ENCODE measurements around the gene OR5C1.

GRCh38 chr9:122821278-122821943, 32.7 kb downstream of the OR5C1 start:
- TF ChIP-seq CTCF (conservative IDR thresholded peaks at IDR 0.05; ENCODE audit: low read length) (no peak), EZH2phosphoT487 (IDR thresholded peaks at IDR 0.05; ENCODE audit: borderline replicate concordance, low read depth, low read length) (no peak)
